GM12873 (cell line): ENCODE measurements around the gene C16orf82.

Source experiments
- TF ChIP-seq, protein P1 (sequence below): IDR thresholded peaks from 2 replicates; pipeline ENCODE4 v1.5.1; 2012; ENCODE audit warnings: low read depth, mild to moderate bottlenecking, moderate library complexity, low read length, control low read depth; ENCODE audit not compliant: insufficient read depth; ENCODE audit errors: missing control alignments

The C16orf82 gene

DNA sequence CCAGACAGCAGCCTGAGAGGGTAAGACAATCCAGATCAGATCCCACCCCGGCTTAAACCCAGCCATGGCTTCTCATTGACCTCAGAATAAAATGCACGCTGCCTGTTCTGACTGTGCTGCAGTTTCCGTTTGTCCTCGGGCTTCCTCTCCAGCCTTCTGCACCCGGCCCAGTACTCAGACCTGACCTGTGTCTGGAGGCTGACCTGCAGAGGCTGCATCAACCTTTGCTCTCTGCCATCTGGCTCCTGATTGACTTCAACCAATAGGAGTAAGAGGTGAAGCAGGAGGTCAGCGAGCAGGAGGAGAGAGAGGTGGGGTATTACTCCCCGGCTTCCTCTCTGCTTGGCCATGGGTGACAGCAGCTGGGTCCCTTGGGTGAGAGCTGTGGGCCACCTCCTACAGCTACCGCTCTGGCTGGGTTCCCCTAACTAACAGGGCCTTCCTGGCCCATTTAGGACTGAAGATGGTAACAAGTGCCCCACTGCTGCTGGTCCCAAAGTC, 46.7 kb downstream of the C16orf82 start:
- TF ChIP-seq, protein P1, sequence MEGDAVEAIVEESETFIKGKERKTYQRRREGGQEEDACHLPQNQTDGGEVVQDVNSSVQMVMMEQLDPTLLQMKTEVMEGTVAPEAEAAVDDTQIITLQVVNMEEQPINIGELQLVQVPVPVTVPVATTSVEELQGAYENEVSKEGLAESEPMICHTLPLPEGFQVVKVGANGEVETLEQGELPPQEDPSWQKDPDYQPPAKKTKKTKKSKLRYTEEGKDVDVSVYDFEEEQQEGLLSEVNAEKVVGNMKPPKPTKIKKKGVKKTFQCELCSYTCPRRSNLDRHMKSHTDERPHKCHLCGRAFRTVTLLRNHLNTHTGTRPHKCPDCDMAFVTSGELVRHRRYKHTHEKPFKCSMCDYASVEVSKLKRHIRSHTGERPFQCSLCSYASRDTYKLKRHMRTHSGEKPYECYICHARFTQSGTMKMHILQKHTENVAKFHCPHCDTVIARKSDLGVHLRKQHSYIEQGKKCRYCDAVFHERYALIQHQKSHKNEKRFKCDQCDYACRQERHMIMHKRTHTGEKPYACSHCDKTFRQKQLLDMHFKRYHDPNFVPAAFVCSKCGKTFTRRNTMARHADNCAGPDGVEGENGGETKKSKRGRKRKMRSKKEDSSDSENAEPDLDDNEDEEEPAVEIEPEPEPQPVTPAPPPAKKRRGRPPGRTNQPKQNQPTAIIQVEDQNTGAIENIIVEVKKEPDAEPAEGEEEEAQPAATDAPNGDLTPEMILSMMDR, result no peak

DNA sequence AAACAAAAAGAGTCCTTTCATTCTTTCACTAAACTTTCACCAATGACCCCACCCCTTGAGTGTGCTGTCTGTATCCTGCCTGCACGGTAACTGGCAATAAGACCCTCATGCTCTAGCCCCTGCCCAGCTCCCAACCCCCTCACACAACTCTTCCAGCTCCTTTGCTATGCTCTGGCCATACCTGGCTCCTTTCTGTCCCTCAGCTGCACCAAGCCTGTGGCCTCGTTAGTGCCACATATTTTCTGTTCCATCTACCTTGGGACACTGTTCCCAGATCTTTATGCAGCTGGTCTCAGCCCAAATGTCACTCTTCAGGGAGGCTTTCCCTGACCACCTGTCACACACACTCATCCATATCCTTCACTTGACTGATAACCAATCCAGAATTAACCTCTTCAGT, 47.3 kb downstream of the C16orf82 start:
- TF ChIP-seq, protein P1, result no peak

DNA sequence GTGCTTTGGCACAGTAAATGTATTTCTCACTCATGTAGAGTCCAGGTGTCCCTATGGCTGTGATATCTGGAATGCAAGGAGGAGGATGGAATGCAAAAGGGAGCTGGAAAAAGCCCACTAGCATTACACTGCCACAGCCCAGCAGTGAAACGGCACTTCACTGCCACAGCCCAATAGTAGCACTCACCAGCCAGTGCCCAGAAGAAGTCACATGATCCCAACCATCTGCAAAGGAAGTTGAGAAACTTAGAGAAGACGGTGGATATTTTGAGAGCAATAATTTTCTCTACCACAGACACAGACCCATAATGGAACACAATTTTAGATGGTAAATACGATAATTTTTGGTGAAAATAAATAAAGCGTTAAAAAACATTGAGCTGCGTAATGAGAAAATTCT, 51.8 kb downstream of the C16orf82 start:
- TF ChIP-seq, protein P1, result no peak
